ENCODE results near the gene SLC2A8.

DNA sequence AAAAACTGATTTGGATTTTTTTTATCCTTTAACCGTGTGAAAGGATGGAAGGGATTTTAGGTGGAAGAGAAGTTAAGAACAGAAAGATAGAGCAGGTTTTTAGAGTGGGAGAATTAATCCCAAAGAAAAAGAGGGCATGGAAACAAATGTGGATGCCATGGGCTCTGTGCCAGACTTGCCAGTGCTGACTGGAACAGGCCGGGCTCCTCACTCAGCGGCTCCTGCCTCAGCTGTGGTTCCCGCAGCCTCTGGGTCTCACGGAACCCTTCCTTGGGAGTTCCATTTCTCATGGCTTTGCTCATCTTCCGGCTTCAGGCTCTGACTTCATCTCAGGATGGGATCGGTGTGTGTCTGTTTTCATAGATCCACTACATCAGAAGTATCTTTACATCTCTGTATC is 30.4 kb upstream of the SLC2A8 start:
- TF ChIP-seq POLR2AphosphoS5 (IDR thresholded peaks at IDR 0.05) (no peak), POLR2A (IDR thresholded peaks at IDR 0.05) (no peak)
- TF ChIP-seq, protein P1, sequence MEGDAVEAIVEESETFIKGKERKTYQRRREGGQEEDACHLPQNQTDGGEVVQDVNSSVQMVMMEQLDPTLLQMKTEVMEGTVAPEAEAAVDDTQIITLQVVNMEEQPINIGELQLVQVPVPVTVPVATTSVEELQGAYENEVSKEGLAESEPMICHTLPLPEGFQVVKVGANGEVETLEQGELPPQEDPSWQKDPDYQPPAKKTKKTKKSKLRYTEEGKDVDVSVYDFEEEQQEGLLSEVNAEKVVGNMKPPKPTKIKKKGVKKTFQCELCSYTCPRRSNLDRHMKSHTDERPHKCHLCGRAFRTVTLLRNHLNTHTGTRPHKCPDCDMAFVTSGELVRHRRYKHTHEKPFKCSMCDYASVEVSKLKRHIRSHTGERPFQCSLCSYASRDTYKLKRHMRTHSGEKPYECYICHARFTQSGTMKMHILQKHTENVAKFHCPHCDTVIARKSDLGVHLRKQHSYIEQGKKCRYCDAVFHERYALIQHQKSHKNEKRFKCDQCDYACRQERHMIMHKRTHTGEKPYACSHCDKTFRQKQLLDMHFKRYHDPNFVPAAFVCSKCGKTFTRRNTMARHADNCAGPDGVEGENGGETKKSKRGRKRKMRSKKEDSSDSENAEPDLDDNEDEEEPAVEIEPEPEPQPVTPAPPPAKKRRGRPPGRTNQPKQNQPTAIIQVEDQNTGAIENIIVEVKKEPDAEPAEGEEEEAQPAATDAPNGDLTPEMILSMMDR (IDR thresholded peaks at IDR 0.05), result no peak
